H1 (cell line): ENCODE measurements around the gene VASP. TPM values are rescaled to one million over a fixed set of nuclear protein-coding genes. Genes with fewer than 3 reads are reported as not detected.

Experiments used
- CTCF ChIA-PET: fragments of 300-600 bp; sonication (Branson Sonifier 250); formaldehyde crosslinking; loops from one replicate; lab custom pipeline; 2021; ENCODE audit not compliant: partially characterized antibody; lab: Charles Lee
- POLR2A ChIA-PET: fragments of 300-600 bp; sonication (Branson Sonifier 250); formaldehyde crosslinking; loops from one replicate; lab custom pipeline; 2021; ENCODE audit warnings: inconsistent platforms; ENCODE audit not compliant: partially characterized antibody; lab: Charles Lee
- DNase-seq, 2 experiments: peaks; one replicate each; pipeline versions ENCODE4 v3.0.0 to v3.0.0-alpha.2; 2010 to 2022; ENCODE audit warnings: low spot score in 2 of 2, low read depth in 1 of 2, mixed read lengths in 1 of 2
- FAIRE-seq: peaks from 2 replicates; lab custom pipeline; 2011; peaks lifted over from hg19 to GRCh38; lab: Jason Lieb, UNC
- H2AFZ ChIP-seq: 2 replicates; pipeline ENCODE4 v1.8.1; 2012; ENCODE audit warnings: low read length, inconsistent platforms
- H2AK5ac ChIP-seq: 2 replicates; pipeline ENCODE4 v1.6.1; 2013; ENCODE audit warnings: low read depth, low read length
- H2BK120ac ChIP-seq: replicated peaks from 2 replicates; pipeline ENCODE3; 2013; ENCODE audit warnings: low read depth, low read length, inconsistent platforms
- H2BK12ac ChIP-seq: 2 replicates; pipeline ENCODE4 v1.6.1; 2013; ENCODE audit warnings: low read depth, low read length
- H2BK15ac ChIP-seq: 2 replicates; pipeline ENCODE4 v1.6.1; 2013; ENCODE audit warnings: low read length
- H2BK20ac ChIP-seq: 2 replicates; pipeline ENCODE4 v1.6.1; 2013; ENCODE audit warnings: low read length
- H2BK5ac ChIP-seq: 2 replicates; pipeline ENCODE4 v1.6.1; 2013; ENCODE audit warnings: low read depth, low read length
- H3K14ac ChIP-seq: 2 replicates; pipeline ENCODE4 v1.6.1; 2013; ENCODE audit warnings: inconsistent platforms; ENCODE audit not compliant: insufficient read length
- H3K18ac ChIP-seq: 2 replicates; pipeline ENCODE4 v1.6.1; 2013; ENCODE audit warnings: low read length; ENCODE audit errors: extremely low read depth
- H3K23ac ChIP-seq: 2 replicates; pipeline ENCODE4 v1.6.1; 2013; ENCODE audit warnings: inconsistent platforms; ENCODE audit not compliant: insufficient read length
- H3K23me2 ChIP-seq: 2 replicates; pipeline ENCODE4 v1.6.1; 2013; ENCODE audit warnings: low read depth, low read length
- H3K27ac ChIP-seq: 2 replicates; pipeline ENCODE4 v1.6.1; 2011; ENCODE audit warnings: low read depth, low read length, inconsistent platforms
- H3K27me3 ChIP-seq, 4 experiments: replicated peaks in 1 of 4; 1 replicate in 1 of 4; 2 replicates in 3 of 4; pipeline versions ENCODE4 v1.6.1 to v1.8.1; 2011 to 2013; ENCODE audit warnings: low read length in 3 of 4, mild to moderate bottlenecking in 3 of 4, inconsistent platforms in 2 of 4, mixed read lengths in 2 of 4, moderate library complexity in 1 of 4; ENCODE audit not compliant: control insufficient read depth in 3 of 4, insufficient read depth in 3 of 4; ENCODE audit errors: extremely low read depth in 1 of 4
- H3K36me3 ChIP-seq, 4 experiments: 2 replicates each; pipeline versions ENCODE4 v1.6.1 to v1.8.1; 2011 to 2013; ENCODE audit warnings: mild to moderate bottlenecking in 4 of 4, low read length in 3 of 4, moderate library complexity in 2 of 4, control low read depth in 1 of 4, inconsistent platforms in 1 of 4; ENCODE audit not compliant: insufficient read depth in 4 of 4, control insufficient read depth in 2 of 4
- H3K4ac ChIP-seq: replicated peaks from 2 replicates; pipeline ENCODE3; 2013; ENCODE audit warnings: low read length, low read depth, mixed read lengths, inconsistent platforms; ENCODE audit not compliant: insufficient read length
- H3K4me1 ChIP-seq, 4 experiments: replicated peaks in 1 of 4; 1 replicate in 1 of 4; 2 replicates in 3 of 4; pipeline versions ENCODE4 v1.6.1 to v1.8.1; 2011 to 2013; ENCODE audit warnings: low read length in 3 of 4, inconsistent platforms in 2 of 4, mixed read lengths in 1 of 4; ENCODE audit not compliant: insufficient read depth in 4 of 4, control insufficient read depth in 3 of 4
- H3K4me2 ChIP-seq, 2 experiments: 2 replicates each; pipeline versions ENCODE4 v1.6.1 to v1.8.1; 2011 to 2013; ENCODE audit warnings: low read depth in 2 of 2, low read length in 2 of 2, control low read depth in 1 of 2, inconsistent platforms in 1 of 2, mild to moderate bottlenecking in 1 of 2; ENCODE audit not compliant: insufficient read depth in 1 of 2
- H3K4me3 ChIP-seq, 4 experiments: fragments of 200-600, 300-600 bp in 1 of 4; sonication (generic), shearing (Covaris generic), sonication (Bioruptor Twin) in 1 of 4; 2 replicates each; pipeline versions ENCODE4 v1.5.1 to v1.8.1; 2011 to 2016; ENCODE audit warnings: low read length in 4 of 4, low read depth in 3 of 4, control low read depth in 2 of 4, inconsistent platforms in 2 of 4, mild to moderate bottlenecking in 2 of 4, mixed read lengths in 1 of 4, moderate library complexity in 1 of 4; ENCODE audit not compliant: insufficient read depth in 2 of 4; ENCODE audit errors: extremely low read depth in 1 of 4
- H3K56ac ChIP-seq: replicated peaks from 2 replicates; pipeline ENCODE3; 2013; ENCODE audit warnings: low read depth, mild to moderate bottlenecking, mixed read lengths, low read length, inconsistent platforms; ENCODE audit not compliant: insufficient read length
- H3K79me1 ChIP-seq: 2 replicates; pipeline ENCODE4 v1.6.1; 2013; ENCODE audit warnings: low read depth, low read length, control low read depth
- H3K79me2 ChIP-seq, 2 experiments: 2 replicates each; pipeline versions ENCODE4 v1.6.1 to v1.8.1; 2012 to 2013; ENCODE audit warnings: low read length in 2 of 2, mild to moderate bottlenecking in 2 of 2, inconsistent platforms in 1 of 2; ENCODE audit not compliant: insufficient read depth in 2 of 2, control insufficient read depth in 1 of 2
- H3K9ac ChIP-seq, 4 experiments: replicated peaks in 1 of 4; 1 replicate in 1 of 4; 2 replicates in 3 of 4; pipeline versions ENCODE4 v1.6.1 to v1.8.1; 2011 to 2013; ENCODE audit warnings: low read depth in 3 of 4, low read length in 3 of 4, control low read depth in 2 of 4, mild to moderate bottlenecking in 2 of 4, moderate library complexity in 2 of 4, inconsistent platforms in 1 of 4; ENCODE audit errors: extremely low read depth in 1 of 4
- H3K9me3 ChIP-seq, 2 experiments: 2 replicates each; pipeline versions ENCODE4 v1.6.1 to v1.8.1; 2012 to 2013; ENCODE audit warnings: mild to moderate bottlenecking in 2 of 2, moderate library complexity in 2 of 2, control low read depth in 1 of 2, inconsistent platforms in 1 of 2, low read depth in 1 of 2, low read length in 1 of 2, mixed read lengths in 1 of 2; ENCODE audit not compliant: insufficient read depth in 2 of 2
- H4K20me1 ChIP-seq, 2 experiments: replicated peaks in 1 of 2; 2 replicates each; pipeline versions ENCODE3 to v1.8.1; 2011 to 2013; ENCODE audit warnings: inconsistent platforms in 2 of 2, low read length in 2 of 2, mild to moderate bottlenecking in 1 of 2; ENCODE audit not compliant: insufficient read depth in 2 of 2, control insufficient read depth in 1 of 2
- H4K5ac ChIP-seq: 2 replicates; pipeline ENCODE4 v1.6.1; 2013; ENCODE audit warnings: low read length, low read depth, mixed read lengths, inconsistent platforms; ENCODE audit not compliant: insufficient read length
- H4K8ac ChIP-seq: 2 replicates; pipeline ENCODE4 v1.8.0; 2013; ENCODE audit warnings: mild to moderate bottlenecking, moderate library complexity, low read length, inconsistent platforms; ENCODE audit not compliant: insufficient read depth; ENCODE audit errors: extremely low read depth
- H4K91ac ChIP-seq: replicated peaks from 2 replicates; pipeline ENCODE3; 2013; ENCODE audit warnings: low read length, mixed read lengths, inconsistent platforms; ENCODE audit not compliant: insufficient read length
- CBX5 ChIP-seq: fragments of 300-800, 300-1000 bp; sonication (generic); IDR thresholded peaks from 2 replicates; pipeline ENCODE4 v1.7.1; 2016; ENCODE audit warnings: antibody characterized with exemption, low read length, low read depth
- CREB1 ChIP-seq: IDR thresholded peaks from 2 replicates; pipeline ENCODE4 v1.6.1; 2012; ENCODE audit warnings: inconsistent platforms
- EZH2 ChIP-seq: fragments of 200-600 bp; sonication (generic); IDR thresholded peaks from 2 replicates; pipeline ENCODE4 v1.7.1; 2012; ENCODE audit warnings: low read depth, mild to moderate bottlenecking, moderate library complexity, low read length, inconsistent platforms; ENCODE audit not compliant: severe bottlenecking
- ZNF274 ChIP-seq: IDR thresholded peaks from 2 replicates; pipeline ENCODE4 v1.7.0; 2012; ENCODE audit warnings: low read length, borderline replicate concordance; ENCODE audit errors: extremely low read depth
- WGBS, 2 experiments: shearing (Covaris generic) in 1 of 2; methylation state at CpG; one replicate each; pipeline versions ENCODE4 v1.1.6 to v1.1.7; 2013 to 2015; ENCODE audit warnings: low lambda C conversion rate in 2 of 2, mixed read lengths in 2 of 2, inconsistent platforms in 1 of 2, low coverage in 1 of 2, missing lambda C conversion rate in 1 of 2; ENCODE audit not compliant: insufficient replicate concordance in 2 of 2, insufficient coverage in 1 of 2, insufficient read length in 1 of 2; ENCODE audit errors: extremely low coverage in 1 of 2, missing lambda C conversion rate in 1 of 2; 5-methylcytosine and 5-hydroxymethylcytosine counted together
- polyA plus RNA-seq, 7 experiments: library from polyadenylated mRNA; depleted of rRNA in 3 of 7; stranded (reverse) in 5 of 7; unstranded in 2 of 7; fragments of >200 nt in 5 of 7; fragments of 200-250 nt in 2 of 7; gene quantifications; 1 replicate in 5 of 7; 2 replicates in 1 of 7; 4 replicates in 1 of 7; pipeline versions ENCODE4 v1.2.1 to v1.2.3, GENCODE V29; 2011 to 2013; ENCODE audit warnings: missing spikeins in 2 of 7, mixed read lengths in 2 of 7
- total RNA-seq: library from RNA; stranded (reverse); fragmentation: NEBNext Ultra II Directional; extraction: Animal tissue kit (Norgen Biotek cat#: 25700); gene quantifications from 2 replicates; pipeline ENCODE4 v1.2.1, GENCODE V29; 2021
- TF ChIP-seq, protein P1 (sequence below): IDR thresholded peaks from 2 replicates; pipeline ENCODE4 v1.6.1; 2012; ENCODE audit warnings: inconsistent platforms

The VASP gene
- total and polyA plus RNA-seq, 2 of the 8 experiments (the other 6 are each of a cell fraction or from before 2014, with no cell fraction given) = 89.7 to 135 TPM

DNA sequence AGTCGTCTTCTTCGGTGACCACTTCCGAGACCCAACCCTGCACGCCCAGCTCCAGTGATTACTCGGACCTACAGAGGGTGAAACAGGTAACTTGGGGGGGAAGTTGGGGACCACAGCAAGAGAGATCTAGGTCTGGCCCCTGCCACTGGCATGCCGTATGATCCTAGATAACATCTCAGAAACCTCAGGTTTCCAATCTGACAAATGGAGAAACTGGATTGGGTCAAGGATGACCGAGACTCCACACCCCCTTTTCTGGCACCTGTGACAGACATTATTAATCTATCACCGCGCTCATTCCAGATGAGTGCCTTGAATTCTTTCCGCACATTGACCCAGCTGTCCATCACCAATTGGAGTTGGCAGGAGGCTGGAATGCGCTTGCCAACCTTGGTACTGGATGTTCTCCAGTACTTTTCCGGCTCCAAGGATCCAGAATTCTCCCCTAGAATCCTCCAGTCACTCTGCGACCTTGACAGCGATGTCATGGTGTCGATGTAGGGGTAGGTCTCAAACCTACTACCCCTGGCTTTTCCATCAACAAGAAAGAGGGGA lies 17.4 kb downstream of the VASP start:
- Histone ChIP-seq H3K14ac (no peak overlapping the region), H2BK12ac (no peak overlapping the region), H2AK5ac (no peak overlapping the region), H2BK15ac (no peak overlapping the region), H3K27ac (no peak overlapping the region), H3K56ac (no peak overlapping the region), H3K4me2 (no peak overlapping the region), H2BK120ac (no peak overlapping the region), H4K20me1 (peaks cover 0 to 12% of the 10 kb centered on the region in 2 experiments), H4K5ac (no peak overlapping the region), H3K4me3 (no peak overlapping the region), H3K79me2 (no peaks in the 10 kb centered on the region), H4K8ac (no peak overlapping the region), H4K91ac (no peak overlapping the region), H2BK20ac (no peak overlapping the region), H3K23ac (no peak overlapping the region), H3K9me3 (no peaks in the 10 kb centered on the region), H2AFZ (no peak overlapping the region), H3K23me2 (peaks cover 15% of the 10 kb centered on the region), H3K36me3 (peaks cover 17 to 44% (median 27%) of the 10 kb centered on the region in 4 experiments), H3K18ac (no peak overlapping the region), H2BK5ac (no peak overlapping the region), H3K4ac (no peak overlapping the region), H3K4me1 (peaks cover 0 to 14% (median 9%) of the 10 kb centered on the region in 4 experiments; a peak in 5 of 7 replicates), H3K9ac (no peak overlapping the region), H3K79me1 (peaks cover 2% of the 10 kb centered on the region; the same call in 1 of the 2 replicates), H3K27me3 (peaks cover 0 to 5% (median 0%) of the 10 kb centered on the region in 4 experiments; a peak in 4 of 7 replicates)
- DNase-seq = no peak
- ChIA-PET CTCF (interaction anchor here (0.6 to 2.9 kb wide), 8 partner anchors 14 to 110 kb away, joined by 3 to 13 read pairs (median 6); partner anchors contain the start of gene PPM1N), POLR2A (interaction anchor here (0.8 kb wide), 1 partner anchor 16 kb away, joined by 3 read pairs; no protein-coding TSS in a partner anchor)
- no peak for FAIRE-seq
- TF ChIP-seq ZNF274 = no peak
- TF ChIP-seq, protein P1, sequence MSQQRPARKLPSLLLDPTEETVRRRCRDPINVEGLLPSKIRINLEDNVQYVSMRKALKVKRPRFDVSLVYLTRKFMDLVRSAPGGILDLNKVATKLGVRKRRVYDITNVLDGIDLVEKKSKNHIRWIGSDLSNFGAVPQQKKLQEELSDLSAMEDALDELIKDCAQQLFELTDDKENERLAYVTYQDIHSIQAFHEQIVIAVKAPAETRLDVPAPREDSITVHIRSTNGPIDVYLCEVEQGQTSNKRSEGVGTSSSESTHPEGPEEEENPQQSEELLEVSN = no peak
- TF ChIP-seq CBX5 = no peak
- TF ChIP-seq CREB1 = no peak
- no peak for TF ChIP-seq EZH2
- 94% methylated on average over 15 of the region's 15 CpGs; no CpG with 5 or more reads in 1 of the 2 experiments for WGBS, 2 experiments
